Mesodermal cell (in vitro differentiated cells): Measurements from ENCODE around the gene ANKH.

ENCODE experiments used
- H3K27ac ChIP-seq: 2 replicates; pipeline ENCODE4 v1.7.0; 2013; ENCODE audit warnings: mild to moderate bottlenecking, low read depth, low read length, moderate library complexity; ENCODE audit not compliant: severe bottlenecking
- H3K36me3 ChIP-seq: 2 replicates; pipeline ENCODE4 v1.7.1; 2013; ENCODE audit warnings: mild to moderate bottlenecking, low read length, moderate library complexity; ENCODE audit not compliant: control insufficient read depth, insufficient read depth
- H3K4me1 ChIP-seq: one replicate; pipeline ENCODE4 v1.7.1; 2013; ENCODE audit warnings: mild to moderate bottlenecking, low read length; ENCODE audit not compliant: insufficient read depth, control insufficient read depth, poor library complexity, severe bottlenecking
- H3K4me3 ChIP-seq: 2 replicates; pipeline ENCODE4 v1.7.0; 2013; ENCODE audit warnings: low read length, control low read depth, mild to moderate bottlenecking; ENCODE audit not compliant: insufficient read depth, poor library complexity, severe bottlenecking; ENCODE audit errors: extremely low read depth
- H3K9me3 ChIP-seq: 2 replicates; pipeline ENCODE4 v1.7.1; 2013; ENCODE audit warnings: mild to moderate bottlenecking, low read length, moderate library complexity; ENCODE audit not compliant: control insufficient read depth
- WGBS, 2 experiments: methylation state at CpG; one replicate each; pipeline ENCODE4 v1.1.5; 2013; ENCODE audit warnings: missing lambda C conversion rate in 2 of 2; ENCODE audit not compliant: insufficient coverage in 2 of 2; 5-methylcytosine and 5-hydroxymethylcytosine counted together

Gene ANKH

GRCh38 chr5:14672484-14673394, 198.8 kb downstream of the ANKH start:
- H3K9me3 ChIP-seq, result no peaks in the 10 kb centered on the region
- H3K4me3 ChIP-seq, result no peak overlapping the region
- WGBS, 2 experiments, result 91% methylated on average over 5 of the region's 9 CpGs
- H3K36me3 ChIP-seq, result peaks cover 14% of the 10 kb centered on the region
- no peak overlapping the region for H3K27ac ChIP-seq
- no peaks in the 10 kb centered on the region for H3K4me1 ChIP-seq

- WGBS, 2 experiments, result 96 to 97% methylated on average over 4 of the region's 4 CpGs
Observed at GRCh38 chr5:14672082-14672481, 199.5 kb downstream of the ANKH start.

GRCh38 chr5:14671414-14671813, 200.2 kb downstream of the ANKH start:
- Histone ChIP-seq H3K27ac (no peak overlapping the region), H3K4me3 (no peak overlapping the region), H3K9me3 (no peaks in the 10 kb centered on the region), H3K36me3 (peaks cover 16% of the 10 kb centered on the region), H3K4me1 (peaks cover 2% of the 10 kb centered on the region)
- 89 to 100% methylated on average over 1 of the region's 2 CpGs for WGBS, 2 experiments

More at GRCh38 chr5:14672082-14672481, 199.5 kb downstream of the ANKH start:
- Histone ChIP-seq H3K27ac (no peak overlapping the region), H3K36me3 (peaks cover 16% of the 10 kb centered on the region), H3K4me1 (no peaks in the 10 kb centered on the region), H3K4me3 (no peak overlapping the region), H3K9me3 (no peaks in the 10 kb centered on the region)

- H3K36me3 ChIP-seq, result peaks cover 10% of the 10 kb centered on the region
- WGBS, 2 experiments, result no CpG with 5 or more reads among the region's 1 CpG
- no peak overlapping the region for H3K4me3 ChIP-seq
- no peaks in the 10 kb centered on the region for H3K9me3 ChIP-seq
- no peak overlapping the region for H3K27ac ChIP-seq
- H3K4me1 ChIP-seq, result peaks cover 14% of the 10 kb centered on the region
Observed at GRCh38 chr5:14669975-14670374, 201.6 kb downstream of the ANKH start.

- peaks cover 14% of the 10 kb centered on the region for H3K4me1 ChIP-seq
- H3K27ac ChIP-seq, result no peak overlapping the region
- 88 to 100% methylated on average over 1 to 2 of the region's 5 CpGs for WGBS, 2 experiments
- H3K4me3 ChIP-seq, result no peak overlapping the region
- H3K9me3 ChIP-seq, result no peaks in the 10 kb centered on the region
- H3K36me3 ChIP-seq, result peaks cover 8% of the 10 kb centered on the region
Observed at GRCh38 chr5:14669415-14669814, 202.2 kb downstream of the ANKH start.

GRCh38 chr5:14668181-14668591, 203.4 kb downstream of the ANKH start:
- H3K4me1 ChIP-seq, result peaks cover 14% of the 10 kb centered on the region

GRCh38 chr5:14667770-14668169, 203.8 kb downstream of the ANKH start:
- Histone ChIP-seq H3K4me1 (peaks cover 14% of the 10 kb centered on the region), H3K9me3 (no peaks in the 10 kb centered on the region), H3K4me3 (no peak overlapping the region), H3K36me3 (peaks cover 8% of the 10 kb centered on the region), H3K27ac (no peak overlapping the region)
- 86% methylated on average over 1 of the region's 1 CpG; no CpG with 5 or more reads in 1 of the 2 experiments for WGBS, 2 experiments

More at GRCh38 chr5:14668181-14668591, 203.4 kb downstream of the ANKH start:
- H3K9me3 ChIP-seq, result no peaks in the 10 kb centered on the region
- H3K36me3 ChIP-seq, result peaks cover 8% of the 10 kb centered on the region
- H3K4me3 ChIP-seq, result no peak overlapping the region
- WGBS, 2 experiments, result 95 to 96% methylated on average over 5 of the region's 5 CpGs
- H3K27ac ChIP-seq, result no peak overlapping the region

- peaks cover 14% of the 10 kb centered on the region for H3K4me1 ChIP-seq
- H3K36me3 ChIP-seq, result peaks cover 12% of the 10 kb centered on the region
- H3K27ac ChIP-seq, result no peak overlapping the region
- no peak overlapping the region for H3K4me3 ChIP-seq
- no peaks in the 10 kb centered on the region for H3K9me3 ChIP-seq
- WGBS, 2 experiments, result 92 to 94% methylated on average over 6 of the region's 8 CpGs
Observed at GRCh38 chr5:14667290-14667689, 204.3 kb downstream of the ANKH start.

GRCh38 chr5:14666357-14666756, 205.2 kb downstream of the ANKH start:
- H3K4me3 ChIP-seq, result no peak overlapping the region
- H3K27ac ChIP-seq, result no peak overlapping the region
- WGBS, 2 experiments, result no CpG with 5 or more reads among the region's 2 CpGs

GRCh38 chr5:14665949-14666348, 205.6 kb downstream of the ANKH start:
- Histone ChIP-seq H3K36me3 (peaks cover 15% of the 10 kb centered on the region), H3K27ac (no peak overlapping the region), H3K4me1 (peaks cover 14% of the 10 kb centered on the region), H3K4me3 (peak overlapping the region; percentile 80), H3K9me3 (no peaks in the 10 kb centered on the region)
- 41 to 50% methylated on average over 5 to 6 of the region's 7 CpGs for WGBS, 2 experiments

More at GRCh38 chr5:14666357-14666756, 205.2 kb downstream of the ANKH start:
- no peaks in the 10 kb centered on the region for H3K9me3 ChIP-seq
- peaks cover 14% of the 10 kb centered on the region for H3K4me1 ChIP-seq
- peaks cover 15% of the 10 kb centered on the region for H3K36me3 ChIP-seq
